ENCODE measurements around the gene KCNJ5.
"Not testable (repeated sequence)": the region's sequence is repeated elsewhere in the genome, so short reads cannot be mapped to it uniquely, and the experiment has no call there.

The KCNJ5 gene

GRCh38 chr11:128909438-128910125 is 18.4 kb downstream of the KCNJ5 start:
- in situ Hi-C loops (cut with MboI; ENCODE audit: low sequenced_read_pairs), result no loop called here

- in situ Hi-C loops (cut with MboI; ENCODE audit: low sequenced_read_pairs), result no loop called here
These were observed 19.4 kb downstream of the KCNJ5 start for GRCh38 chr11:128910576-128910975.

GRCh38 chr11:128911239-128911638 is 20.1 kb downstream of the KCNJ5 start:
- in situ Hi-C loops (cut with MboI; ENCODE audit: low sequenced_read_pairs), result no loop called here

GRCh38 chr11:128911701-128912100 is 20.5 kb downstream of the KCNJ5 start:
- in situ Hi-C loops (cut with MboI; ENCODE audit: low sequenced_read_pairs), result no loop called here

GRCh38 chr11:128913806-128914205 is 22.6 kb downstream of the KCNJ5 start:
- in situ Hi-C loops (cut with MboI; ENCODE audit: low sequenced_read_pairs), result no loop called here

GRCh38 chr11:128914216-128915148 is 23.3 kb downstream of the KCNJ5 start:
- in situ Hi-C loops (cut with MboI; ENCODE audit: low sequenced_read_pairs), result no loop called here

- in situ Hi-C loops (cut with MboI; ENCODE audit: low sequenced_read_pairs), result no loop called here
These were observed 24.0 kb downstream of the KCNJ5 start for GRCh38 chr11:128915149-128915521.

GRCh38 chr11:128916037-128916572 is 24.9 kb downstream of the KCNJ5 start:
- in situ Hi-C loops (cut with MboI; ENCODE audit: low sequenced_read_pairs), result no loop called here

GRCh38 chr11:128916681-128917080 is 25.5 kb downstream of the KCNJ5 start:
- in situ Hi-C loops (cut with MboI; ENCODE audit: low sequenced_read_pairs), result no loop called here

GRCh38 chr11:128917144-128917724 is 26.1 kb downstream of the KCNJ5 start:
- in situ Hi-C loops (cut with MboI; ENCODE audit: low sequenced_read_pairs), result no loop called here

- in situ Hi-C loops (cut with MboI; ENCODE audit: low sequenced_read_pairs), result no loop called here
These were observed 28.1 kb downstream of the KCNJ5 start for GRCh38 chr11:128919216-128919615.

GRCh38 chr11:128919635-128920034 is 28.5 kb downstream of the KCNJ5 start:
- in situ Hi-C loops (cut with MboI; ENCODE audit: low sequenced_read_pairs), result not testable (repeated sequence)

GRCh38 chr11:128920666-128921065 is 29.5 kb downstream of the KCNJ5 start:
- in situ Hi-C loops (cut with MboI; ENCODE audit: low sequenced_read_pairs), result no loop called here

- in situ Hi-C loops (cut with MboI; ENCODE audit: low sequenced_read_pairs), result no loop called here
These were observed 30.6 kb downstream of the KCNJ5 start for GRCh38 chr11:128921793-128922192.

GRCh38 chr11:128924104-128924503 is 32.9 kb downstream of the KCNJ5 start:
- in situ Hi-C loops (cut with MboI; ENCODE audit: low sequenced_read_pairs), result no loop called here

GRCh38 chr11:128924510-128925249 is 33.5 kb downstream of the KCNJ5 start:
- in situ Hi-C loops (cut with MboI; ENCODE audit: low sequenced_read_pairs), result no loop called here

GRCh38 chr11:128925250-128925600 is 34.1 kb downstream of the KCNJ5 start:
- in situ Hi-C loops (cut with MboI; ENCODE audit: low sequenced_read_pairs), result no loop called here

- in situ Hi-C loops (cut with MboI; ENCODE audit: low sequenced_read_pairs), result no loop called here
These were observed 34.8 kb downstream of the KCNJ5 start for GRCh38 chr11:128926000-128926399.

- in situ Hi-C loops (cut with MboI; ENCODE audit: low sequenced_read_pairs), result no loop called here
These were observed 35.4 kb downstream of the KCNJ5 start for GRCh38 chr11:128926437-128927107.

GRCh38 chr11:128927108-128927461 is 35.9 kb downstream of the KCNJ5 start:
- in situ Hi-C loops (cut with MboI; ENCODE audit: low sequenced_read_pairs), result no loop called here
